Tibial artery (tissue), 4 donors: Measurements from ENCODE around the gene ADAMTSL3.

Source experiments
- DNase-seq, 2 donors: peaks; one replicate each; pipeline ENCODE4 v3.0.0-alpha.2; 2019
- H3K27ac ChIP-seq, 2 donors: fragments of 200-600 bp; sonication (generic) in 1 of 2; 1 replicate in 1 of 2; 2 replicates in 1 of 2; pipeline ENCODE4 v1.5.1; 2018 to 2019; ENCODE audit warnings: mild to moderate bottlenecking in 1 of 2
- H3K27me3 ChIP-seq, 2 donors: fragments of 200-600 bp; sonication (generic) in 1 of 2; one replicate each; pipeline versions ENCODE4 v1.5.1 to v1.6.0; 2016 to 2019
- H3K36me3 ChIP-seq, 3 donors: fragments of 200-600 bp; sonication (generic) in 2 of 3; one replicate each; pipeline ENCODE4 v1.5.1; 2016 to 2019; ENCODE audit warnings: mild to moderate bottlenecking in 2 of 3
- H3K4me1 ChIP-seq, 4 donors: fragments of 200-600 bp; sonication (generic) in 2 of 4; 1 replicate in 3 of 4; 2 replicates in 1 of 4; pipeline ENCODE4 v1.5.1; 2016 to 2019
- H3K4me3 ChIP-seq, 2 donors: fragments of 200-600 bp; sonication (generic) in 1 of 2; 1 replicate in 1 of 2; 2 replicates in 1 of 2; pipeline ENCODE4 v1.5.1; 2018 to 2019; ENCODE audit warnings: mild to moderate bottlenecking in 2 of 2
- H3K9me3 ChIP-seq, 3 donors: fragments of 200-600 bp; sonication (generic) in 1 of 3; one replicate each; pipeline ENCODE4 v1.5.1; 2016 to 2019
- CTCF ChIP-seq, 2 experiments: fragments of 200-600 bp in 1 of 2; fragments of 450-650 bp in 1 of 2; IDR thresholded peaks; one replicate each; pipeline ENCODE4 v1.5.1; 2017 to 2019; ENCODE audit warnings: antibody characterized with exemption in 2 of 2, mild to moderate bottlenecking in 1 of 2, moderate library complexity in 1 of 2
- intact Hi-C: fragments of 100-400 bp; cut with DNase I; formaldehyde crosslinking; loops from one replicate; pipeline ENCODE4 v1.15.0; 2023; ENCODE audit warnings: low total_unique reads

ADAMTSL3 gene

DNA sequence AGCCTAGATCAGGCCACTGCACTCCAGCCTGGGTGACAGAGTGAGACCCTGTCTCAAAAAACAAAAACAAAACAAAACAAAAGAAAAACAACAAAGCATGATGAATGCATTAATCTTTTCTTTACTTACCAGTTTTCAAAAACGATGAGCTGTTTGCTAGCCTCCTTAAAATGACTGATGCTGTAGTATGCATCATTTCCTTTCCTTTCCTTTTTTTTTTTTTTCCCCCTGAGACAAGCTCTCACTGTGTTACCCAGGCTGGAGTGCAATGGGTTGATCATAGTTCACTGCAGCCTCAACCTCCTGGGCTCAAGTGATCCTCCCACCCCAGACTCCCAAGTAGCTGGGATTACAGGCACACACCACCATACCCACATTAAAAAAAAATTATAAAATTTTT is 202.0 kb downstream of the ADAMTSL3 start:
- no peak for DNase-seq
- Histone ChIP-seq H3K9me3 (no peaks in the 10 kb centered on the region), H3K4me1 (peaks cover 0 to 10% (median 0%) of the 10 kb centered on the region in 4 donors), H3K4me3 (no peak overlapping the region), H3K36me3 (peaks cover 0 to 12% (median 3%) of the 10 kb centered on the region in 3 donors), H3K27ac (no peak overlapping the region), H3K27me3 (no peaks in the 10 kb centered on the region)
- intact Hi-C loops = no loop called here
- no peak for TF ChIP-seq CTCF (IDR thresholded peaks at IDR 0.05)

DNA sequence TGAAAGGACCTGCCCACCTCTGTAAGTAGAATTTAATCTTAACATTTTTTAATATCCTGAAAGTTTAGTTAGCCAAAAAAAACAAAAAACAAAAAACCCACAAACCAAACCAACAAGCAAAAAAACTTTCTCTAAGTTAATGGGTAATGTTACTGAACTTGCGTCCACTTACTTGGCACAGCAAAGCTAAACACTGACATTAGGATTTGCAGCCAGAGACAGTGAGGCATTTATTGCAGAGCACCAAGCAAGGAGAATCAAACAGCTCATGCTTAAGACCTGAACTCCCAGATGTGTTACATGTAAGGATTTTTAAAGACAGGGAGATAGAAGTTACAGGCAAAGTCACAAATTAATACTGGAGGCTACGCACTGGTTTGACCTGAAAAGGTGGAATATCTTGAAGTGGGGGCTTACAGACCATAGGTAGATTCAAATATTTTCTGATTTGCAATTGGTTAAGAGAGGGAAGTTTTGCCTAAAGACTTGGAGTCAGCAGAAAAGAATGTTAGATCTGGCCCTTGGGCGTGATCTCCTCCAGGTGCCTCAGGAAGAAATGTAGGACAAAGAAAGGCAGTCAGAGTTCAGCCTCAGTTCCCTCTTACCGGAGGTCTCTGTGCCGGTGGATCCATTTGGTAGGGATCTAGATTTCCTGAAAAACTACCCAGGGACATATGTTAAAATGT is 205.0 kb downstream of the ADAMTSL3 start:
- Histone ChIP-seq H3K27ac (no peak overlapping the region), H3K4me1 (peaks cover 0 to 10% (median 0%) of the 10 kb centered on the region in 4 donors), H3K27me3 (no peaks in the 10 kb centered on the region), H3K36me3 (peaks cover 0 to 16% (median 5%) of the 10 kb centered on the region in 3 donors), H3K9me3 (no peaks in the 10 kb centered on the region), H3K4me3 (no peak overlapping the region)
- intact Hi-C loops = loop anchor here (1.0 kb wide), 1 partner anchor 31 kb away; no protein-coding TSS in a partner anchor
- no peak for DNase-seq
- TF ChIP-seq CTCF (IDR thresholded peaks at IDR 0.05) = no peak

DNA sequence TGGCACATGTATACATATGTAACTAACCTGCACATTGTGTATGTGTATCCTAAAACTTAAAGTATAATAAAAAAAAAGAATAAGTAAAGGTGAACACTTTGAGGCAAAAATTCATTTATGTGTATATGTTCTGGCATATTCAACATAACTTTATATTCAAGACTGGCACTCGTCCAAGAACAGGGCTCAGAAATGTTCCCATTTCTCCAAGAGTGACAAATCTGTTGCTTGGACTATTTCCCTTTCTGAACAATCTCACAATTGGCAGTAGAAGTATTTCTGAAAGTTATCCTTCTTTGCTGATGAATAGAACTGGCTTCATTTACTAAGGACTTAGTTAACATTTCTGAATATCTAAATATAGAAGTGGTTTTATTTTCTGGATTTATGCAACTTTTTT is 212.8 kb downstream of the ADAMTSL3 start:
- intact Hi-C loops = no loop called here
- Histone ChIP-seq H3K9me3 (no peaks in the 10 kb centered on the region), H3K4me1 (peaks cover 0 to 7% (median 1%) of the 10 kb centered on the region in 4 donors), H3K27ac (no peak overlapping the region), H3K36me3 (no peaks in the 10 kb centered on the region), H3K27me3 (no peaks in the 10 kb centered on the region), H3K4me3 (no peak overlapping the region)
- no peak for TF ChIP-seq CTCF (IDR thresholded peaks at IDR 0.05)
- no peak for DNase-seq

GRCh38 chr15:83869341-83869740 is 215.4 kb downstream of the ADAMTSL3 start:
- H3K27me3 ChIP-seq = no peaks in the 10 kb centered on the region

GRCh38 chr15:83871808-83872559 is 218.1 kb downstream of the ADAMTSL3 start:
- intact Hi-C loops = no loop called here
- Histone ChIP-seq H3K36me3 (no peaks in the 10 kb centered on the region), H3K4me3 (no peak overlapping the region), H3K27me3 (no peaks in the 10 kb centered on the region), H3K27ac (no peak overlapping the region), H3K4me1 (peaks cover 0 to 5% (median 0%) of the 10 kb centered on the region in 4 donors), H3K9me3 (no peaks in the 10 kb centered on the region)
- no peak for DNase-seq
- no peak for TF ChIP-seq CTCF (IDR thresholded peaks at IDR 0.05)

More at GRCh38 chr15:83869341-83869740, 215.4 kb downstream of the ADAMTSL3 start:
- intact Hi-C loops = no loop called here
- Histone ChIP-seq H3K9me3 (no peaks in the 10 kb centered on the region), H3K36me3 (no peaks in the 10 kb centered on the region), H3K4me1 (peaks cover 0 to 7% (median 1%) of the 10 kb centered on the region in 4 donors), H3K4me3 (no peak overlapping the region), H3K27ac (no peak overlapping the region)
- no peak for TF ChIP-seq CTCF (IDR thresholded peaks at IDR 0.05)
- no peak for DNase-seq
